22Rv1 (cell line): ENCODE data around the gene EDIL3.

Experiments used
- ZFX ChIP-seq: fragments of 450-650 bp; IDR thresholded peaks from 2 replicates; pipeline ENCODE4 v1.6.1; 2017; ENCODE audit warnings: antibody characterized with exemption, borderline replicate concordance
- TF ChIP-seq, protein P1 (sequence below): fragments of 450-650 bp; IDR thresholded peaks from 2 replicates; pipeline ENCODE4 v1.5.1; 2017; ENCODE audit warnings: mild to moderate bottlenecking

DNA sequence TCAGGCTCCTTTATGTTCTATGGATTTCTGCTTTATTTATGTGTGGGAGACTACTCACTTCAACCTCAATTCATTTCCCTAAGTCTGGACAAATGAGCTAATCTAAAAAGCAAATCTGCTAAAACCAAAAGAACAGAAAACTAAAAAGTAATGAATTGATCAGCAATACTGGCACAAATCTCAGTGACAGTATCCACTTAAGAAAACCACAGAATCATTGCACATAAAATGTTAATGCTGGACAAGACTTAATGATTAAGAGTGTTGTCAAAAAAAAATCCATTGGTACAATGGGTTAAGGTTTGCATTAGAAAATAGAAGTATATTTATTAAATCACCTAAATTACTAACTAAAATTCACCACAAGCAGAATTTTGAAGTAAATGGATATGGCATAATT, 147.6 kb downstream of the EDIL3 start:
- TF ChIP-seq, protein P1, sequence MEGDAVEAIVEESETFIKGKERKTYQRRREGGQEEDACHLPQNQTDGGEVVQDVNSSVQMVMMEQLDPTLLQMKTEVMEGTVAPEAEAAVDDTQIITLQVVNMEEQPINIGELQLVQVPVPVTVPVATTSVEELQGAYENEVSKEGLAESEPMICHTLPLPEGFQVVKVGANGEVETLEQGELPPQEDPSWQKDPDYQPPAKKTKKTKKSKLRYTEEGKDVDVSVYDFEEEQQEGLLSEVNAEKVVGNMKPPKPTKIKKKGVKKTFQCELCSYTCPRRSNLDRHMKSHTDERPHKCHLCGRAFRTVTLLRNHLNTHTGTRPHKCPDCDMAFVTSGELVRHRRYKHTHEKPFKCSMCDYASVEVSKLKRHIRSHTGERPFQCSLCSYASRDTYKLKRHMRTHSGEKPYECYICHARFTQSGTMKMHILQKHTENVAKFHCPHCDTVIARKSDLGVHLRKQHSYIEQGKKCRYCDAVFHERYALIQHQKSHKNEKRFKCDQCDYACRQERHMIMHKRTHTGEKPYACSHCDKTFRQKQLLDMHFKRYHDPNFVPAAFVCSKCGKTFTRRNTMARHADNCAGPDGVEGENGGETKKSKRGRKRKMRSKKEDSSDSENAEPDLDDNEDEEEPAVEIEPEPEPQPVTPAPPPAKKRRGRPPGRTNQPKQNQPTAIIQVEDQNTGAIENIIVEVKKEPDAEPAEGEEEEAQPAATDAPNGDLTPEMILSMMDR = no peak
- no peak for TF ChIP-seq ZFX
